OCI-LY1 (cell line): ENCODE measurements around the gene IDUA.

Experiments used
- CTCF ChIP-seq: fragments of 200-600 bp; sonication (generic), shearing (Covaris generic); IDR thresholded peaks from 2 replicates; pipeline ENCODE4 v1.5.1; 2017; ENCODE audit warnings: mild to moderate bottlenecking, antibody characterized with exemption, low read length, moderate library complexity, mixed read lengths
- EZH2 ChIP-seq: fragments of 200-600 bp; sonication (generic), shearing (Covaris generic); IDR thresholded peaks from 2 replicates; pipeline ENCODE4 v1.8.0; 2017; ENCODE audit warnings: borderline replicate concordance, mixed run types, mild to moderate bottlenecking, antibody characterized with exemption, low read length, moderate library complexity, mixed read lengths

- no peak for TF ChIP-seq CTCF
- TF ChIP-seq EZH2 = no peak
Measured at GRCh38 chr4:1013225-1014073, 26.6 kb downstream of the IDUA start.
